H9 (cell line): ENCODE results near the gene LMAN1. TPM values are rescaled to one million over a fixed set of nuclear protein-coding genes. Genes with fewer than 3 reads are reported as not detected.
A peak's percentile ranks its signal among the peaks of the same experiment; 100 is the strongest.

Experiments used
- DNase-seq: peaks from one replicate; pipeline ENCODE4 v3.0.0-alpha.2; 2017
- H2AFZ ChIP-seq: one replicate; pipeline ENCODE4 v1.6.1; 2013; ENCODE audit warnings: mild to moderate bottlenecking, low read length, control low read depth, moderate library complexity
- H2AK5ac ChIP-seq: 2 replicates; pipeline ENCODE4 v1.6.1; 2013; ENCODE audit warnings: low read length, control low read depth, mixed read lengths; ENCODE audit not compliant: insufficient read length
- H2BK120ac ChIP-seq: one replicate; pipeline ENCODE4 v1.6.1; 2013; ENCODE audit warnings: low read depth, mild to moderate bottlenecking, low read length, control low read depth, inconsistent platforms; ENCODE audit not compliant: poor library complexity, severe bottlenecking
- H2BK12ac ChIP-seq: 2 replicates; pipeline ENCODE4 v1.6.1; 2013; ENCODE audit warnings: low read length, control low read depth, mixed read lengths, low read depth; ENCODE audit not compliant: insufficient read length
- H2BK15ac ChIP-seq: 2 replicates; pipeline ENCODE4 v1.6.1; 2013; ENCODE audit warnings: low read depth, low read length, control low read depth
- H2BK20ac ChIP-seq: one replicate; pipeline ENCODE4 v1.6.1; 2013; ENCODE audit warnings: low read depth, mild to moderate bottlenecking, low read length, control low read depth, inconsistent platforms; ENCODE audit not compliant: poor library complexity, severe bottlenecking
- H2BK5ac ChIP-seq: 2 replicates; pipeline ENCODE4 v1.6.1; 2013; ENCODE audit warnings: low read length, control low read depth, mixed read lengths; ENCODE audit not compliant: insufficient read length
- H3K14ac ChIP-seq: 2 replicates; pipeline ENCODE4 v1.6.1; 2013; ENCODE audit warnings: low read length, control low read depth; ENCODE audit not compliant: insufficient read depth
- H3K18ac ChIP-seq: 2 replicates; pipeline ENCODE4 v1.6.1; 2013; ENCODE audit warnings: low read depth, mild to moderate bottlenecking, mixed read lengths, low read length, control low read depth; ENCODE audit not compliant: insufficient read length
- H3K23ac ChIP-seq: 2 replicates; pipeline ENCODE4 v1.6.1; 2013; ENCODE audit warnings: low read length, control low read depth, mixed read lengths, low read depth; ENCODE audit not compliant: insufficient read length
- H3K23me2 ChIP-seq: 2 replicates; pipeline ENCODE4 v1.6.1; 2013; ENCODE audit warnings: low read depth, mild to moderate bottlenecking, mixed read lengths, low read length, control low read depth; ENCODE audit not compliant: insufficient read length, poor library complexity, severe bottlenecking
- H3K27ac ChIP-seq: 2 replicates; pipeline ENCODE4 v1.5.1; 2013; ENCODE audit warnings: low read length, control low read depth, mixed read lengths, low read depth; ENCODE audit not compliant: insufficient read length
- H3K27me3 ChIP-seq: 2 replicates; pipeline ENCODE4 v1.6.1; 2013; ENCODE audit warnings: low read length, control low read depth, inconsistent platforms; ENCODE audit not compliant: insufficient read depth
- H3K4ac ChIP-seq: 2 replicates; pipeline ENCODE4 v1.6.1; 2013; ENCODE audit warnings: low read depth, mild to moderate bottlenecking, control low read depth, inconsistent platforms, low read length, moderate library complexity
- H3K4me1 ChIP-seq: 2 replicates; pipeline ENCODE4 v1.6.1; 2013; ENCODE audit warnings: low read length, control low read depth, inconsistent platforms; ENCODE audit not compliant: insufficient read depth
- H3K4me2 ChIP-seq: 2 replicates; pipeline ENCODE4 v1.6.1; 2013; ENCODE audit warnings: low read length, control low read depth, mixed read lengths; ENCODE audit not compliant: insufficient read length, insufficient read depth
- H3K56ac ChIP-seq: 2 replicates; pipeline ENCODE4 v1.6.1; 2013; ENCODE audit warnings: low read depth, mild to moderate bottlenecking, mixed read lengths, low read length, control low read depth; ENCODE audit not compliant: insufficient read length
- H3K79me1 ChIP-seq: 2 replicates; pipeline ENCODE4 v1.6.1; 2013; ENCODE audit warnings: low read depth, mild to moderate bottlenecking, moderate library complexity, low read length, control low read depth, inconsistent platforms; ENCODE audit not compliant: insufficient read depth, poor library complexity, severe bottlenecking
- H3K79me2 ChIP-seq: 2 replicates; pipeline ENCODE4 v1.6.1; 2013; ENCODE audit warnings: low read length, control low read depth, inconsistent platforms; ENCODE audit not compliant: insufficient read depth
- H3K9ac ChIP-seq: 2 replicates; pipeline ENCODE4 v1.6.1; 2013; ENCODE audit warnings: low read length, control low read depth, mixed read lengths; ENCODE audit not compliant: insufficient read length; ENCODE audit errors: extremely low read depth
- H3K9me3 ChIP-seq: one replicate; pipeline ENCODE4 v1.6.1; 2013; ENCODE audit warnings: low read depth, low read length, inconsistent platforms; ENCODE audit not compliant: control insufficient read depth
- H3T11ph ChIP-seq: one replicate; pipeline ENCODE4 v1.6.1; 2013; ENCODE audit warnings: mild to moderate bottlenecking, low read length, control low read depth, inconsistent platforms
- H4K20me1 ChIP-seq: one replicate; pipeline ENCODE4 v1.6.1; 2013; ENCODE audit not compliant: control insufficient read depth, insufficient read length, insufficient read depth
- H4K5ac ChIP-seq: 2 replicates; pipeline ENCODE4 v1.6.1; 2013; ENCODE audit warnings: low read depth, mild to moderate bottlenecking, mixed read lengths, low read length, control low read depth; ENCODE audit not compliant: insufficient read length
- H4K8ac ChIP-seq: replicated peaks from 2 replicates; pipeline ENCODE4 v1.6.1; 2013; ENCODE audit warnings: low read length, control low read depth, mixed read lengths, low read depth; ENCODE audit not compliant: insufficient read length
- H4K91ac ChIP-seq: 2 replicates; pipeline ENCODE4 v1.6.1; 2013; ENCODE audit warnings: low read depth, mild to moderate bottlenecking, moderate library complexity, mixed read lengths, low read length, control low read depth; ENCODE audit not compliant: insufficient read length
- H3K27ac Mint-ChIP-seq, 3 experiments: 2 replicates in 2 of 3; 3 replicates in 1 of 3; pipeline ENCODE4 v1.8.0; 2020 to 2021; ENCODE audit warnings: mixed read lengths in 3 of 3, mild to moderate bottlenecking in 1 of 3, moderate library complexity in 1 of 3
- H3K27me3 Mint-ChIP-seq: 2 replicates; pipeline ENCODE4 v1.8.0; 2021; ENCODE audit warnings: low read depth, mild to moderate bottlenecking, moderate library complexity, mixed read lengths
- H3K36me3 Mint-ChIP-seq, 3 experiments: 2 replicates in 2 of 3; 3 replicates in 1 of 3; pipeline ENCODE4 v1.8.0; 2020 to 2021; ENCODE audit warnings: low read depth in 3 of 3, mixed read lengths in 3 of 3; ENCODE audit not compliant: insufficient read depth in 1 of 3
- H3K4me1 Mint-ChIP-seq, 2 experiments: 2 replicates each; pipeline ENCODE4 v1.8.0; 2020; ENCODE audit warnings: mixed read lengths in 2 of 2
- H3K4me3 Mint-ChIP-seq, 2 experiments: 2 replicates in 1 of 2; 3 replicates in 1 of 2; pipeline ENCODE4 v1.8.0; 2020 to 2021; ENCODE audit warnings: mild to moderate bottlenecking in 2 of 2, mixed read lengths in 2 of 2, moderate library complexity in 1 of 2
- H3K9me3 Mint-ChIP-seq, 2 experiments: 2 replicates in 1 of 2; 3 replicates in 1 of 2; pipeline ENCODE4 v1.8.0; 2020; ENCODE audit warnings: mild to moderate bottlenecking in 2 of 2, mixed read lengths in 2 of 2, moderate library complexity in 1 of 2
- CTCF ChIP-seq: fragments of 200-600 bp; sonication (generic); conservative IDR thresholded peaks from 3 replicates; pipeline ENCODE4 v1.8.0; 2021; ENCODE audit warnings: antibody characterized with exemption, mild to moderate bottlenecking
- WGBS: extraction: QIAGEN DNeasy Blood & Tissue Kit; methylation state at CpG from one replicate; pipeline ENCODE4 v1.1.7; 2013; ENCODE audit warnings: missing lambda C conversion rate, low lambda C conversion rate, mixed read lengths; ENCODE audit not compliant: insufficient read length; ENCODE audit errors: extremely low coverage; 5-methylcytosine and 5-hydroxymethylcytosine counted together
- long read RNA-seq: library from polyadenylated mRNA; unstranded; transcript quantifications from one replicate; pipeline ENCODE4 v2.0.0, GENCODE V29; 2020
- total RNA-seq: library from RNA; stranded (reverse); gene quantifications from 2 replicates; pipeline ENCODE4 v1.2.1, GENCODE V29; 2021

LMAN1 gene, protein sequence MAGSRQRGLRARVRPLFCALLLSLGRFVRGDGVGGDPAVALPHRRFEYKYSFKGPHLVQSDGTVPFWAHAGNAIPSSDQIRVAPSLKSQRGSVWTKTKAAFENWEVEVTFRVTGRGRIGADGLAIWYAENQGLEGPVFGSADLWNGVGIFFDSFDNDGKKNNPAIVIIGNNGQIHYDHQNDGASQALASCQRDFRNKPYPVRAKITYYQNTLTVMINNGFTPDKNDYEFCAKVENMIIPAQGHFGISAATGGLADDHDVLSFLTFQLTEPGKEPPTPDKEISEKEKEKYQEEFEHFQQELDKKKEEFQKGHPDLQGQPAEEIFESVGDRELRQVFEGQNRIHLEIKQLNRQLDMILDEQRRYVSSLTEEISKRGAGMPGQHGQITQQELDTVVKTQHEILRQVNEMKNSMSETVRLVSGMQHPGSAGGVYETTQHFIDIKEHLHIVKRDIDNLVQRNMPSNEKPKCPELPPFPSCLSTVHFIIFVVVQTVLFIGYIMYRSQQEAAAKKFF
- total RNA-seq, result 61.1 and 63.6 TPM in 2 replicates
- long read RNA-seq, full-length matches to known transcripts, result 87 of 124 reads
- long read RNA-seq, partial matches to known transcripts, result 30 of 124 reads
- long read RNA-seq, other reads (novel, unspliced or antisense), result 7 of 124 reads

DNA sequence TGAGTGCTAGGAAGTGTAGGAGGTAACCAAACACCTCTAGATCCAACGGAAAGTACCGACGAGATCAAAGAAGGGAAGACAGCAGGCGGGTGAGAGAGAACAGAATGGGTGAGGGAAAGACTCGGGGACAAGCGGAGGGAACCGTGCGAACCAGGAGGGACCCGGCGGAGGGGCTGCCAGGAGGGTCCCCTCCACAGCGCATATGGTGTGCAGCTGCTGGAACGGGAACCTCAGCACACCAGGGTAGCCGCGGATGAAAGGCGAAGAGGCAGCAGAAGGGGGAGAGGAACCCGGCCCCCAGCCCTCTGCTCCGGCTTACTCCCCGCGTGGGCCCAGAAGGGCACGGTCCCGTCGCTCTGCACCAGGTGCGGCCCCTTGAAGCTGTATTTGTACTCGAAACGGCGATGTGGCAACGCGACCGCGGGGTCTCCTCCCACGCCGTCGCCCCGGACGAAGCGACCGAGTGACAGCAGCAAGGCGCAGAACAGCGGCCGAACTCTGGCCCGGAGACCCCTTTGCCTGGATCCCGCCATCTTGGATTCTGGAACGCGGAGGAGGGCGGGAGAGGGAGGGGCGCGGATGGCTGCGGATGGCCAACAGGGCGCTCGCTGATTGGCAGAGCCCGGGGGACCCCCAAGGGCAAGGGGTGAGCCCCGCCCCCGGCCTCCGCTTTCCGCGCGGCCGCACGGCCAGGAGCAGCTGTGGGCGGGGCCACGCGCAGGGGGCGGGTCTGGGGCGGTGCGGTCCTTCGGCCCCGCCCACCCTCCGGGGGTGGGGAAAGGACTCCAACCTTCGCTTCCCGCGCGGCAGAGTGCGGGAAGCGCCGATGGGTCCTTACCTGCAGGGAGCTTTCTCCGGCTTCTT is at the start of gene LMAN1:
TSS of gene LMAN1 (minus strand) at position 554 of the 864 bp plus-strand sequence. CDS start at position 533, 21 bp downstream.
- Histone ChIP-seq H3K23ac (no peak within 1 kb of the TSS), H3K27ac (no peak within 1 kb of the TSS), H3K18ac (peak within 1 kb of the TSS; percentile 71), H3K9ac (peak within 1 kb of the TSS; percentile 94), H3K79me2 (no peaks in the 10 kb centered on the region; the same call in 1 of the 2 replicates), H3K79me1 (peaks cover 5% of the 10 kb centered on the region), H2AFZ (peak within 1 kb of the TSS; percentile 90), H2BK15ac (no peak within 1 kb of the TSS), H2BK5ac (no peak within 1 kb of the TSS), H3K4me2 (peak within 1 kb of the TSS; percentile 84), H3K56ac (no peak within 1 kb of the TSS), H3K9me3 (no peaks in the 10 kb centered on the region), H3K4ac (no peak within 1 kb of the TSS), H2BK20ac (no peak within 1 kb of the TSS), H3K27me3 (no peaks in the 10 kb centered on the region), H2BK120ac (no peak within 1 kb of the TSS), H2BK12ac (no peak within 1 kb of the TSS), H4K20me1 (no peaks in the 10 kb centered on the region), H4K5ac (no peak within 1 kb of the TSS), H3K14ac (peak within 1 kb of the TSS; percentile 86), H3K23me2 (peaks cover 4% of the 10 kb centered on the region), H2AK5ac (no peak within 1 kb of the TSS), H3K4me1 (no peaks in the 10 kb centered on the region), H4K91ac (no peak within 1 kb of the TSS), H3T11ph (no peak within 1 kb of the TSS), H4K8ac (no peak within 1 kb of the TSS)
- peaks cover 11 to 22% (median 19%) of the 10 kb centered on the region in 3 experiments for H3K36me3 Mint-ChIP-seq
- no peak for TF ChIP-seq CTCF
- DNase-seq, result peak; percentile 96
- peaks cover 0 to 2% of the 10 kb centered on the region in 2 experiments; a peak in 1 of 5 replicates for H3K9me3 Mint-ChIP-seq
- H3K27me3 Mint-ChIP-seq, result peaks cover 28% of the 10 kb centered on the region
- H3K27ac Mint-ChIP-seq, result peak within 1 kb of the TSS; percentile 93 to 98 (median 98)
- H3K4me3 Mint-ChIP-seq, result peak within 1 kb of the TSS; percentile 92 to 100
- WGBS, result no CpG with 5 or more reads among the region's 76 CpGs
- H3K4me1 Mint-ChIP-seq, result peaks cover 11 to 12% of the 10 kb centered on the region in 2 experiments
